DND-41 (cell line): Measurements from ENCODE around the gene SH2D1B.

Source experiments
- CTCF ChIP-seq: IDR thresholded peaks from 2 replicates; pipeline ENCODE4 v1.5.1; 2012; ENCODE audit warnings: borderline replicate concordance, low read length, moderate library complexity, mild to moderate bottlenecking; ENCODE audit not compliant: poor library complexity, severe bottlenecking; ENCODE audit errors: extremely low read depth
- EZH2 ChIP-seq: IDR thresholded peaks from 3 replicates; pipeline ENCODE4 v1.6.1; 2012; ENCODE audit warnings: borderline replicate concordance, low read depth, mild to moderate bottlenecking, moderate library complexity, low read length, inconsistent platforms; ENCODE audit not compliant: severe bottlenecking

GRCh38 chr1:162347281-162347680 is 64.7 kb downstream of the SH2D1B start:
- TF ChIP-seq CTCF (no peak), EZH2 (no peak)
